UCSD-AML1 (cell line): ENCODE measurements around the gene FTO.
"Not testable (repeated sequence)": the region's sequence is repeated elsewhere in the genome, so short reads cannot be mapped to it uniquely, and the experiment has no call there.

Experiments used
- DNase-seq: peaks from one replicate; lab custom pipeline; 2025; ENCODE audit not compliant: unreplicated experiment; lab: John Stamatoyannopoulos, UW

FTO gene

GRCh38 chr16:53821487-53821886 is 117.5 kb downstream of the FTO start:
- no peak for DNase-seq

GRCh38 chr16:53821957-53822625 is 118.1 kb downstream of the FTO start:
- no peak for DNase-seq

GRCh38 chr16:53822936-53823529 is 119.1 kb downstream of the FTO start:
- no peak for DNase-seq

GRCh38 chr16:53826658-53827057 is 122.7 kb downstream of the FTO start:
- no peak for DNase-seq

- no peak for DNase-seq
Measured at GRCh38 chr16:53827741-53828140, 123.8 kb downstream of the FTO start.

- no peak for DNase-seq
Measured at GRCh38 chr16:53829186-53829747, 125.3 kb downstream of the FTO start.

- DNase-seq: no peak
Measured at GRCh38 chr16:53832896-53833544, 129.1 kb downstream of the FTO start.

- no peak for DNase-seq
Measured at GRCh38 chr16:53836142-53836541, 132.2 kb downstream of the FTO start.

GRCh38 chr16:53836680-53837079 is 132.7 kb downstream of the FTO start:
- DNase-seq: no peak

GRCh38 chr16:53837426-53837825 is 133.5 kb downstream of the FTO start:
- no peak for DNase-seq

GRCh38 chr16:53839150-53839549 is 135.2 kb downstream of the FTO start:
- no peak for DNase-seq

- no peak for DNase-seq
Measured at GRCh38 chr16:53840456-53840855, 136.5 kb downstream of the FTO start.

- no peak for DNase-seq
Measured at GRCh38 chr16:53841884-53842283, 137.9 kb downstream of the FTO start.

- DNase-seq: no peak
Measured at GRCh38 chr16:53843084-53843483, 139.1 kb downstream of the FTO start.

GRCh38 chr16:53844804-53845203 is 140.8 kb downstream of the FTO start:
- no peak for DNase-seq

- not testable (repeated sequence) for DNase-seq
Measured at GRCh38 chr16:53846549-53846948, 142.6 kb downstream of the FTO start.

- no peak for DNase-seq
Measured at GRCh38 chr16:53846971-53847370, 143.0 kb downstream of the FTO start.

- DNase-seq: no peak
Measured at GRCh38 chr16:53848277-53848942, 144.5 kb downstream of the FTO start.

- no peak for DNase-seq
Measured at GRCh38 chr16:53848950-53849349, 145.0 kb downstream of the FTO start.

GRCh38 chr16:53849585-53849984 is 145.6 kb downstream of the FTO start:
- DNase-seq: no peak

GRCh38 chr16:53849994-53850393 is 146.0 kb downstream of the FTO start:
- DNase-seq: no peak

GRCh38 chr16:53852678-53853077 is 148.7 kb downstream of the FTO start:
- DNase-seq: no peak
